HepG2 (cell line): ENCODE data around the gene PPARA. TPM values are rescaled to one million over a fixed set of nuclear protein-coding genes. Genes with fewer than 3 reads are reported as not detected.

Source experiments
- ATAC-seq: fragments of 200-7000 bp; cut with Tn5 transposase; 3 replicates; pipeline ENCODE4 v1.9.1; 2020; ENCODE audit warnings: mild to moderate bottlenecking, moderate library complexity
- BruUV-seq: library from RNA; stranded (reverse); fragments of 400-500 nt; replicated peaks from 2 replicates; lab custom pipeline; 2021; lab: Mats Ljungman, UMichigan
- CTCF ChIA-PET: fragments of 300-600 bp; formaldehyde crosslinking; extraction: SDS; loops from one replicate; lab custom pipeline; 2021; ENCODE audit warnings: low total read pairs, inconsistent platforms, low intra/inter-chr PET ratio; lab: Yijun Ruan, JAX
- POLR2A ChIA-PET: fragments of 350-600 bp; sonication (Branson Sonifier 250); formaldehyde crosslinking; loops from one replicate; lab custom pipeline; 2020; ENCODE audit warnings: antibody characterized with exemption, inconsistent platforms; lab: Yijun Ruan, JAX
- DNase-seq: peaks from one replicate; pipeline ENCODE4 v3.0.0-alpha.2; 2015; ENCODE audit warnings: low spot score
- FAIRE-seq: peaks from 3 replicates; lab custom pipeline; 2011; peaks lifted over from hg19 to GRCh38; lab: Jason Lieb, UNC
- H2AFZ ChIP-seq: one replicate; pipeline ENCODE4 v1.6.1; 2011; ENCODE audit warnings: low read length, inconsistent platforms
- H3K27ac ChIP-seq: fragments of 300-600 bp; 3 replicates; pipeline ENCODE4 v1.8.0; 2011; ENCODE audit warnings: mixed run types, mild to moderate bottlenecking, mixed read lengths, low read length, inconsistent platforms; ENCODE audit not compliant: insufficient read depth; ENCODE audit errors: extremely low read length
- H3K27me3 ChIP-seq, 2 experiments: fragments of 200-600 bp in 1 of 2; 2 replicates in 1 of 2; 3 replicates in 1 of 2; pipeline versions ENCODE4 v1.6.0 to v1.8.0; 2011; ENCODE audit warnings: low read length in 2 of 2, mild to moderate bottlenecking in 2 of 2, moderate library complexity in 2 of 2, inconsistent platforms in 1 of 2; ENCODE audit not compliant: insufficient read depth in 2 of 2, control insufficient read depth in 1 of 2
- H3K36me3 ChIP-seq, 2 experiments: fragments of 200-600 bp in 1 of 2; replicated peaks in 1 of 2; 2 replicates in 1 of 2; 3 replicates in 1 of 2; pipeline versions ENCODE4 v1.5.1 to v1.8.0; 2011; ENCODE audit warnings: low read length in 2 of 2, inconsistent platforms in 1 of 2; ENCODE audit not compliant: insufficient read depth in 2 of 2, control insufficient read depth in 1 of 2
- H3K4me1 ChIP-seq: 2 replicates; pipeline ENCODE4 v1.5.1; 2012; ENCODE audit warnings: low read length, inconsistent platforms; ENCODE audit not compliant: insufficient read depth
- H3K4me2 ChIP-seq: 2 replicates; pipeline ENCODE4 v1.6.0; 2011; ENCODE audit warnings: low read depth, low read length, inconsistent platforms
- H3K4me3 ChIP-seq, 3 experiments: fragments of 200-600 bp in 1 of 3; sonication (generic), shearing (Covaris generic) in 1 of 3; replicated peaks in 1 of 3; 2 replicates each; pipeline ENCODE4 v1.5.1; 2011 to 2016; ENCODE audit warnings: low read length in 3 of 3, inconsistent platforms in 2 of 3, low read depth in 2 of 3, mild to moderate bottlenecking in 2 of 3, control low read depth in 1 of 3, mixed read lengths in 1 of 3; ENCODE audit not compliant: insufficient read depth in 1 of 3
- H3K79me2 ChIP-seq: one replicate; pipeline ENCODE4 v1.6.1; 2011; ENCODE audit warnings: low read length, inconsistent platforms; ENCODE audit not compliant: insufficient read depth
- H3K9ac ChIP-seq: 2 replicates; pipeline ENCODE4 v1.6.0; 2011; ENCODE audit warnings: mild to moderate bottlenecking, low read depth, low read length, inconsistent platforms; ENCODE audit not compliant: insufficient read depth
- H3K9me3 ChIP-seq: 2 replicates; pipeline ENCODE4 v1.5.1; 2012; ENCODE audit warnings: mild to moderate bottlenecking, low read length
- H4K20me1 ChIP-seq: 2 replicates; pipeline ENCODE4 v1.6.0; 2011; ENCODE audit warnings: inconsistent platforms, mild to moderate bottlenecking, low read length, moderate library complexity; ENCODE audit not compliant: insufficient read depth
- DDIT3 ChIP-seq: sonication (generic); formaldehyde crosslinking; IDR thresholded peaks from 2 replicates; pipeline ENCODE4 v1.4.0; 2020; ENCODE audit warnings: mild to moderate bottlenecking, missing genetic modification reagents
- FOSL2 ChIP-seq: sonication (generic); formaldehyde crosslinking; IDR thresholded peaks from 2 replicates; pipeline ENCODE4 v1.4.0; 2020; ENCODE audit warnings: missing genetic modification reagents
- HNRNPLL ChIP-seq: fragments of 200-400 bp; formaldehyde crosslinking; IDR thresholded peaks from 2 replicates; pipeline ENCODE4 v1.6.1; 2017; ENCODE audit warnings: mild to moderate bottlenecking, low read depth, low read length; ENCODE audit not compliant: poor library complexity, severe bottlenecking
- HOXA9 ChIP-seq: sonication (generic); formaldehyde crosslinking; IDR thresholded peaks from 2 replicates; pipeline ENCODE4 v1.8.1; 2022; ENCODE audit warnings: missing genetic modification reagents, mild to moderate bottlenecking, moderate library complexity, borderline replicate concordance
- JUND ChIP-seq: sonication (generic); formaldehyde crosslinking; IDR thresholded peaks from 2 replicates; pipeline ENCODE4 v1.8.0; 2022; ENCODE audit warnings: mild to moderate bottlenecking, missing genetic modification reagents
- MAFF ChIP-seq: IDR thresholded peaks from 2 replicates; pipeline ENCODE4 v1.6.1; 2011; ENCODE audit warnings: low read depth, low read length, improper control_type of control experiment
- SALL2 ChIP-seq: sonication (generic); formaldehyde crosslinking; IDR thresholded peaks from 2 replicates; pipeline ENCODE4 v1.8.1; 2023; ENCODE audit warnings: mild to moderate bottlenecking, missing genetic modification reagents, inconsistent platforms
- SMARCC2 ChIP-seq: fragments of 450-650 bp; IDR thresholded peaks from 2 replicates; pipeline ENCODE4 v1.6.1; 2017; ENCODE audit warnings: antibody characterized with exemption, mild to moderate bottlenecking
- SP1 ChIP-seq, 2 experiments: fragments of 450-650 bp in 1 of 2; sonication (generic) in 1 of 2; formaldehyde crosslinking in 1 of 2; IDR thresholded peaks; 2 replicates each; pipeline versions ENCODE4 v1.4.0 to v1.6.1; 2016 to 2020; ENCODE audit warnings: missing genetic modification reagents in 1 of 2
- ZNF256 ChIP-seq: sonication (generic); formaldehyde crosslinking; conservative IDR thresholded peaks from 2 replicates; pipeline ENCODE4 v1.4.0; 2020; ENCODE audit warnings: missing genetic modification reagents
- ZNF503 ChIP-seq: sonication (generic); formaldehyde crosslinking; IDR thresholded peaks from 2 replicates; pipeline ENCODE4 v1.4.0; 2020; ENCODE audit warnings: missing genetic modification reagents
- ZNF737 ChIP-seq: sonication (generic); formaldehyde crosslinking; IDR thresholded peaks from 2 replicates; pipeline ENCODE4 v1.5.0; 2020; ENCODE audit warnings: missing genetic modification reagents, mild to moderate bottlenecking, borderline replicate concordance
- ZUFSP ChIP-seq: sonication (generic); formaldehyde crosslinking; IDR thresholded peaks from 2 replicates; pipeline ENCODE4 v1.9.0; 2021; ENCODE audit warnings: missing genetic modification reagents, mild to moderate bottlenecking, borderline replicate concordance
- WGBS: methylation state at CpG from one replicate; pipeline ENCODE4 v1.1.6; 2017; ENCODE audit warnings: low lambda C conversion rate; 5-methylcytosine and 5-hydroxymethylcytosine counted together
- in situ Hi-C: cut with HindIII; loops from 2 replicates; pipeline ENCODE4 v1.10.0; 2017; ENCODE audit warnings: low pct_unique_long_range_greater_than_20kb; ENCODE audit not compliant: extremely low pct_ligation_motif_present
- intact Hi-C: fragments of 100-400 bp; cut with micrococcal nuclease; formaldehyde crosslinking; loops from one replicate; pipeline ENCODE4 v1.10.0; 2022; ENCODE audit not compliant: unreplicated experiment
- polyA plus RNA-seq, 8 experiments: library from polyadenylated mRNA; depleted of rRNA in 3 of 8; stranded (reverse) in 7 of 8; unstranded in 1 of 8; fragments of >200 nt; fragmentation: Illumina TruSeq in 4 of 8; extraction: Trizol in 4 of 8; gene quantifications; 2 replicates each; pipeline versions ENCODE4 v1.2.1 to v1.2.3, GENCODE V29; 2011 to 2016; ENCODE audit warnings: low read depth in 4 of 8, missing spikeins in 1 of 8, mixed read lengths in 1 of 8; ENCODE audit not compliant: insufficient read depth in 1 of 8
- total RNA-seq, 5 experiments: library from RNA; depleted of rRNA; stranded (reverse); fragments of >200 nt; fragmentation: Illumina TruSeq; extraction: Trizol; gene quantifications; 2 replicates each; pipeline ENCODE4 v1.2.3, GENCODE V29; 2016; ENCODE audit warnings: low read depth in 1 of 5

Gene PPARA
- total and polyA plus RNA-seq, 2 of the 13 experiments (the other 11 are each of a cell fraction or from before 2014, with no cell fraction given) = 18.2 to 24.7 TPM

- no peaks in the 10 kb centered on the region for H4K20me1 ChIP-seq
- intact Hi-C loops = loop anchor here (2.0 kb wide), 1 partner anchor 15 kb away; no protein-coding TSS in a partner anchor
- no peak overlapping the region for H2AFZ ChIP-seq
- peaks cover 61% of the 10 kb centered on the region for H3K4me1 ChIP-seq
- no peaks in the 10 kb centered on the region for H3K27me3 ChIP-seq
- no TSS peak for BruUV-seq
- in situ Hi-C loops = no loop called here
- H3K4me3 ChIP-seq = no peak overlapping the region; a peak in 1 of 6 replicates
- H3K36me3 ChIP-seq = 0 out of 5 replicates have a peak, but pooled peaks cover 0 to 2% of the 10 kb centered on the region in 2 experiments
- H3K9me3 ChIP-seq = no peaks in the 10 kb centered on the region
- CTCF ChIA-PET = no interaction called here
- peak overlapping the region; percentile 83 for H3K4me2 ChIP-seq
- WGBS = 94% methylated on average over 9 of the region's 9 CpGs
- POLR2A ChIA-PET = interaction anchor here (7.2 kb wide), 1 partner anchor 17 kb away, joined by 83 read pairs; the partner anchor contains the start of gene TTC38
- ATAC-seq (no peak), DNase-seq (no peak), FAIRE-seq (no peak)
- H3K79me2 ChIP-seq = peaks cover 4% of the 10 kb centered on the region
- H3K9ac ChIP-seq = peak overlapping the region; percentile 88; the same call in 1 of the 2 replicates
- TF ChIP-seq SALL2 (CRISPR knock-in tag) = no peak
- no peak for TF ChIP-seq HNRNPLL
- no peak for TF ChIP-seq HOXA9 (CRISPR knock-in tag)
- no peak for TF ChIP-seq ZNF256 (CRISPR knock-in tag)
- no peak for TF ChIP-seq SMARCC2
- TF ChIP-seq JUND (CRISPR knock-in tag) = no peak
- H3K27ac ChIP-seq = no peak overlapping the region
These were observed 101.6 kb downstream of the PPARA start for GRCh38 chr22:46251816-46252380.

- no peaks in the 10 kb centered on the region for H3K9me3 ChIP-seq
- ATAC-seq = peak; percentile 38; the same call in 2 of the 3 replicates
- ChIA-PET POLR2A (interaction anchor here (2.2 kb wide), 1 partner anchor 11 kb away, joined by 12 read pairs; the partner anchor contains the start of gene TTC38), CTCF (no interaction called here)
- no TSS peak for BruUV-seq
- WGBS = 32% methylated on average over 8 of the region's 8 CpGs
- H3K4me2 ChIP-seq = 0 out of 2 replicates have a peak overlapping the region, but pooled peaks have one; percentile 8
- H3K4me3 ChIP-seq = no peak overlapping the region
- intact Hi-C loops (no loop called here), in situ Hi-C loops (no loop called here)
- H2AFZ ChIP-seq = no peak overlapping the region
- H3K4me1 ChIP-seq = peaks cover 43% of the 10 kb centered on the region
- H3K27me3 ChIP-seq = no peaks in the 10 kb centered on the region
- H3K9ac ChIP-seq = no peak overlapping the region
- no peaks in the 10 kb centered on the region for H4K20me1 ChIP-seq
- DNase-seq = peak; percentile 10
- H3K36me3 ChIP-seq = no peaks in the 10 kb centered on the region
- peaks cover under 1% of the 10 kb centered on the region for H3K79me2 ChIP-seq
- H3K27ac ChIP-seq = no peak overlapping the region
- FAIRE-seq = peak; percentile 26
- TF ChIP-seq ZNF737 (CRISPR knock-in tag) = no peak
- peak; percentile 39; the same call in 1 of the 2 replicates for TF ChIP-seq FOSL2
- no peak for TF ChIP-seq ZUFSP (CRISPR knock-in tag)
- TF ChIP-seq DDIT3 (CRISPR knock-in tag) = no peak
- TF ChIP-seq SP1 (IDR thresholded peaks at IDR 0.05) = no peak
- TF ChIP-seq SP1 (CRISPR knock-in tag; IDR thresholded peaks at IDR 0.05) = no peak
- TF ChIP-seq ZNF503 = no peak
- 0 out of 2 replicates have a peak, but pooled peaks have one; percentile 34 for TF ChIP-seq MAFF
These were observed 106.1 kb downstream of the PPARA start for GRCh38 chr22:46256358-46256958.
